NCI-H2227 (cell line): ENCODE measurements around the gene DYNLT5.
"Not testable (repeated sequence)": the region's sequence is repeated elsewhere in the genome, so short reads cannot be mapped to it uniquely, and the experiment has no call there.

ENCODE experiments used
- DNase-seq: peaks from one replicate; lab custom pipeline; 2025; ENCODE audit not compliant: unreplicated experiment; lab: John Stamatoyannopoulos, UW

The DYNLT5 gene

DNA sequence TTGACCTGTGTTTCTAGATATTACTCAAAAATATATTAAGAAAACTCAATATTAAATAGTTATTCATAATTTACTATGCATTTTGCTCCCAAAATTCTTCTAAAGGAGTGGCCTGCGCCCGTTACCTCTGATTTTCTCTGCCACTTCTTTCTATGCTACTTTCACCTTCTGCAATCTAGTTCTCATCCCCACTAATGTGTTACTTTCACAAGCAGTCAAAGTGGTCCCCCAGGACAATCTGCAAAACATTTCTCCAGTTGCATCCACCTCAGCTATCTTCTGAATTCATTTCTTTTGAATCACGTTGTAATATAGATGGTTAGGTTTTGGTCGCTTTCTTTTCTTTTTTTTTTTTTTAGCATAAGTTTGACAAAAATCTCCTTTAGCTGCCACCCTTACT, 35.4 kb downstream of the DYNLT5 start:
- DNase-seq, result no peak

DNA sequence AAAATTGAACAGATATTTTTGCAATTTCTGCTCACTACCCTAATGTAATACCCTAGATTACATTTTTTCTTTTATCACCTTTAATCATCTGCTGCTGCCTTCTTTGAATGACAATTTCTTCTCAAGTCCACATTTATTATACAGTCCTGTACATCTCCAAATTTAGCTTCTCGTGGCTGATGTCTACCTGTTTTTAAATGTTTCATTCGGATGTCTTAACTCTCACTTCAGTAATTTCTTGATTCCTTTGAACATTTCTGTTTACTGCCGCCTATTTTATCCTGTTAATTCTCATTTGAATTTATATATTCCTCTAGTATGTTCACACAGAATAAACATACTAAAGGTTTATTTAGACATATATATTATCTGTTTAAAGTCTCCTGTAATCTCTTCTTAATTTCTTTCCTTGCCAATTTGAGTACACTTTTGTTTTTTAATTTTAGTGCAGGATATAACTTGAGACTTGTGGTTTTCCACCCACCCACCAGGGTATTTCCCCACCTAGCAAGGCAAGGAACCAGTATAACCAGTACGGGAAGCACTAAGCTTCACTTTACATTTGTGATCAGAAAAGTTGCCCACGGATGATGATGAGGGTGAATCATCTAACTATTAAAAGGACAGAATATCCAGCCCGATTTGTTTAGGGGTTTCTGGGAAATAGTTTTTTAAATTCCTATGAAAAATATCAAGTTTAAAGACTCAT, 36.1 kb downstream of the DYNLT5 start:
- no peak for DNase-seq

DNA sequence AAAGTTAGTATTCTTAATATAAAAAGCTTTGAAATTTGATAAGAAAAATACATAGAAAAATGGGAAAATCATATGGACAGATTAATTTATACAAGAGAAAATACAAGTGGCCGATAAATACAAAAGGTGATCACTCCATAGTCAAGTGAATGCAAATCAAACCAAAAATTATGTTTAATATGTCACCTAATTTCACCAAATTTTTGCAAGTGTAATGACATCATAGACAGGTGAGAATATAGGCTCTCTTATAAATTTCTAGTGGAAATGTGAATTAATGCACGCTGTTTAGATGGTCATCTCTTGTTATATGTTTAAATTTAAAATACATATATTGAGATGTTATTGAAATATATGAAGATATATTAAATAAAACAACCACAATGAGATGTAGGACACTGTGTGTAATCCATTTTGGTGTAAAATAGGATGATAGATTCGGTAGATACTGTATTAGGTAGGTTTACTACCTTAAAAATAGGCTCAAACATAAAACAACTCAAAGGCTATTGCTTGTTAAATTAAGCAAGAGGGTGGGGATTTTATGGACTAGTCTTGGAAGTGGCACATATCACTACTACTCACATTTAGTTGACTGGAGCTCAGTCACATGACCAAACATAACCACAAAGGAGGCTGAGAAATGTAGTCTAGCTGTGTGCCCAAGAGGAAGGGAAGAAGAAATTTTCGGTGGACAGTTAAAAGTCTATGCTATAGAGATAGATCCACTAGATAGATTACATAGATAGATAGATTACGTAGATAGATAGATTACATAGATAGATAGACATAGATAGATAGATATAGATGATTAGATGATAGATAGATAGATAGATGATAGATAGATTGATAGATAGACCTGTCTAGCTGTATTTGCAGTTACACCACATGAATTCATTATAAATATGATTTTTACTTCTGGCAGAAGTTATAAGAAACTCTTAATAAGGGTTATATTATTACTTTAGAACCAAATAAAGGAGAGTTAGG, 39.7 kb downstream of the DYNLT5 start:
- DNase-seq, result no peak

DNA sequence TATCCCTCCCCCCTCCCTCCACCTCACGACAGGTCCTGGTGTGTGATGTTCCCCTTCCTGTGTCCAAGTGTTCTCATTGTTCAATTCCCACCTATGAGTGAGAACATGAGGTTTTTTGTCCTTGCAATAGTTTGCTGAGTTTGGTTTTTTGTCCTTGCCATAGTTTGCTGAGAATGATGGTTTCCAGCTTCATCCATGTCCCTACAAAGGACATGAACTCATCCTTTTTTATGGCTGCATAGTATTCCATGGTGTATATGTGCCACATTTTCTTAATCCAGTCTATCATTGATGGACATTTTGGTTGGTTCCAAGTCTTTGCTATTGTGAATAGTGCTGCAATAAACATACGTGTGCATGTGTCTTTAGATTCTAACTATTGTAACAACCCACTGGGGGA, 43.6 kb downstream of the DYNLT5 start:
- DNase-seq, result not testable (repeated sequence)

DNA sequence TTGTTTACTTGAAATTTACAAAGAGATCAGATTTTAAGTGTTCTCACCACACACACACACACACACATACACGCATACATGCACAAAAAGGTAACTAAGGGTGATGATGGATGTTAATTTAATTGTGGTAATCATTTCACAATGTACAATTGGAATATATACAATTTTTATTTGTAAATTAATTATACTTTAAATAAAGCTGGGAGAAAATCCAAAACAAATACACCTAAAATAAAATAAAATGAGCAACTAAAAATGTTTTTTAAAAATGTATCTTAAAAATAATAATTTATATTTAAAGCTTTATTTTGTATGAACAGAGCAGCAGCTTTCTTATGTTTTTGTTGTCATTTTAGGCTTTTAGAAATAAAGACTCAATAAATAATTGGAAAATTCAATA, 57.0 kb downstream of the DYNLT5 start:
- DNase-seq, result no peak

DNA sequence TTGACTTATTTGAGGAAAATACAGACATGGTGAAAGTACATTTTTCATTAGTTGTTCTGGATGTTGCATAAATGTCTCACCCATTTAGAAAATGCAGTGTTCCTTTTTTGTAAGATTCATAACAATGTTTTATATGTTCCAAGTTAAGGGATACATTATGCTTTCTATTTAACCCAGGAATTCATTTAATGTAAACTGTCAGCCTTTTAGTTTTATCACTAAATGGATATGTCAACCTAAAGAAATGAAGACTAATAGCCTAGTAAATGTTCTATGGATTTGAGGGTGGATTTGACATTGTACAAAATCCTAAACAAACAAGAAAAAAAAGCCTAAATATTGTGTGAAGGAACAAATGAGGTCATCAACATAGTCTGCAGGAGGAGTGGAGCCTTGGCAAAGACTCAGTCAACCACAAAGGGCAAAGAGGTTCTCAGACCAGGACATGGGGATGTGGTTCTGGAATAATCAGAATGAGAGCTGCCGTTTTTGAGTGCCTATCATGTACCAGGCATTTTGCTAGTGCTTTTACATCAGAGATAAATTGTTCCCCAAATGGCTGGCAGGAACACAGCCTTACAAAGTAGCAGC, 57.6 kb downstream of the DYNLT5 start:
- DNase-seq, result no peak

DNA sequence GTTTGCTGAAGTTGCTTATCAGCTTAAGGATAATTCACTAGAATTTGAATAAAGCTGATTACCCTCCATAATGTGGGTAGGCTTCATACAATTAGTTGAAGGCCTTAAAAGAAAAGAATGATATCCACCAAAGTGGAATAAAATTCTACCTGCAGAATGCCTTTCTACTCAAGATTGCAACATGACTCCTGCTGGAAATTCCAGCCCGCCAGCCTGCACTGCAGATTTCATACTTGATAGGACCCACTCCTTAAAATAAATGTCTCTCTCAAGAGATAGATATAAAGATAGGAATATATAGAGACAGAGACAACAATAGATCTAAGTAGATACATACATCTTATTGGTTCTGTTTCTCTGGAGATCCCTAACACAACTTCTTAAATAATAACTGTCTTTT, 72.5 kb downstream of the DYNLT5 start:
- DNase-seq, result no peak
